SK-N-SH treated with all-trans-retinoic acid at 6 μM for 48 hours (cell line): ENCODE results near the gene DPYD.

Source experiments
- ATAC-seq: fragments of 200-7000 bp; cut with Tn5 transposase; 3 replicates; pipeline ENCODE4 v1.9.1; 2020; ENCODE audit warnings: mild to moderate bottlenecking, moderate library complexity
- ARNTL ChIP-seq: fragments of 450-650 bp; formaldehyde crosslinking; IDR thresholded peaks from 2 replicates; pipeline ENCODE4 v1.5.0; 2020; ENCODE audit warnings: low read depth, mild to moderate bottlenecking, moderate library complexity, borderline replicate concordance
- CREB5 ChIP-seq: fragments of 250-450 bp; sonication (Bioruptor Pico); IDR thresholded peaks from 2 replicates; pipeline ENCODE4 v1.5.1; 2020; ENCODE audit warnings: low read depth, mild to moderate bottlenecking, moderate library complexity
- CSDC2 ChIP-seq: fragments of 250-450 bp; sonication (Bioruptor Pico); IDR thresholded peaks from 2 replicates; pipeline ENCODE4 v1.5.0; 2020; ENCODE audit warnings: mild to moderate bottlenecking, moderate library complexity
- CSRNP3 ChIP-seq: fragments of 250-450 bp; sonication (Bioruptor Pico); IDR thresholded peaks from 2 replicates; pipeline ENCODE4 v1.5.1; 2021; ENCODE audit warnings: mild to moderate bottlenecking, moderate library complexity
- ESRRG ChIP-seq: fragments of 250-450 bp; sonication (Bioruptor Pico); IDR thresholded peaks from 2 replicates; pipeline ENCODE4 v1.6.1; 2021; ENCODE audit warnings: mild to moderate bottlenecking
- GLIS3 ChIP-seq: fragments of 250-450 bp; sonication (Bioruptor Pico); IDR thresholded peaks from 2 replicates; pipeline ENCODE4 v1.5.0; 2020; ENCODE audit warnings: mild to moderate bottlenecking, moderate library complexity
- ISL1 ChIP-seq: fragments of 250-450 bp; sonication (Bioruptor Pico); IDR thresholded peaks from 2 replicates; pipeline ENCODE4 v2.1.2; 2022; ENCODE audit warnings: mild to moderate bottlenecking, moderate library complexity
- OSR1 ChIP-seq: fragments of 250-450 bp; sonication (Bioruptor Pico); IDR thresholded peaks from 2 replicates; pipeline ENCODE4 v1.8.0; 2022; ENCODE audit warnings: moderate library complexity, mild to moderate bottlenecking, inconsistent platforms
- PATZ1 ChIP-seq: fragments of 250-450 bp; sonication (Bioruptor Pico); IDR thresholded peaks from 2 replicates; pipeline ENCODE4 v1.8.0; 2020; ENCODE audit warnings: mild to moderate bottlenecking, moderate library complexity, borderline replicate concordance
- PPARA ChIP-seq: fragments of 250-450 bp; sonication (Bioruptor Pico); IDR thresholded peaks from 2 replicates; pipeline ENCODE4 v1.5.0; 2020; ENCODE audit warnings: mild to moderate bottlenecking, borderline replicate concordance
- RARB ChIP-seq: fragments of 250-450 bp; sonication (Bioruptor Pico); IDR thresholded peaks from 2 replicates; pipeline ENCODE4 v1.8.0; 2021; ENCODE audit warnings: mild to moderate bottlenecking, moderate library complexity
- SNAI2 ChIP-seq: fragments of 250-450 bp; sonication (Bioruptor Pico); IDR thresholded peaks from 2 replicates; pipeline ENCODE4 v1.5.0; 2020; ENCODE audit warnings: mild to moderate bottlenecking, moderate library complexity
- TCF4 ChIP-seq: fragments of 250-450 bp; sonication (Bioruptor Pico); IDR thresholded peaks from 2 replicates; pipeline ENCODE4 v1.8.0; 2021; ENCODE audit warnings: mild to moderate bottlenecking, moderate library complexity, borderline replicate concordance
- TOX ChIP-seq: fragments of 250-450 bp; sonication (Bioruptor Pico); IDR thresholded peaks from 2 replicates; pipeline ENCODE4 v1.8.0; 2021; ENCODE audit warnings: mild to moderate bottlenecking, moderate library complexity, borderline replicate concordance
- TSHZ2 ChIP-seq: fragments of 250-450 bp; sonication (Bioruptor Pico); IDR thresholded peaks from 2 replicates; pipeline ENCODE4 v1.5.0; 2020; ENCODE audit warnings: mild to moderate bottlenecking, moderate library complexity
- ZC3H10 ChIP-seq: fragments of 250-450 bp; sonication (Bioruptor Pico); IDR thresholded peaks from 2 replicates; pipeline ENCODE4 v1.5.1; 2021; ENCODE audit warnings: mild to moderate bottlenecking, moderate library complexity
- ZFP3 ChIP-seq: fragments of 250-450 bp; sonication (Bioruptor Pico); IDR thresholded peaks from 2 replicates; pipeline ENCODE4 v1.5.0; 2020; ENCODE audit warnings: mild to moderate bottlenecking, moderate library complexity
- ZFP30 ChIP-seq: fragments of 450-650 bp; formaldehyde crosslinking; IDR thresholded peaks from 2 replicates; pipeline ENCODE4 v1.5.0; 2022; ENCODE audit warnings: mild to moderate bottlenecking, moderate library complexity
- ZNF565 ChIP-seq: fragments of 450-650 bp; formaldehyde crosslinking; conservative IDR thresholded peaks from 2 replicates; pipeline ENCODE4 v1.5.0; 2020; ENCODE audit warnings: low read depth, mild to moderate bottlenecking, moderate library complexity
- ZNF70 ChIP-seq: fragments of 450-650 bp; formaldehyde crosslinking; IDR thresholded peaks from 2 replicates; pipeline ENCODE4 v1.5.0; 2020; ENCODE audit warnings: mild to moderate bottlenecking, moderate library complexity
- ZNF8 ChIP-seq: fragments of 450-650 bp; formaldehyde crosslinking; IDR thresholded peaks from 2 replicates; pipeline ENCODE4 v1.5.0; 2020; ENCODE audit warnings: mild to moderate bottlenecking, moderate library complexity

The DPYD gene

GRCh38 chr1:97619706-97620105, 301.1 kb downstream of the DPYD start:
- no peak for TF ChIP-seq ZNF8
- no peak for TF ChIP-seq PATZ1 (CRISPR knock-in tag)
- TF ChIP-seq CREB5 (CRISPR knock-in tag): no peak
- TF ChIP-seq ZC3H10 (CRISPR knock-in tag): no peak
- no peak for TF ChIP-seq OSR1
- no peak for TF ChIP-seq ESRRG (CRISPR knock-in tag)
- TF ChIP-seq ISL1 (CRISPR knock-in tag): no peak
- TF ChIP-seq TSHZ2 (CRISPR knock-in tag): no peak
- TF ChIP-seq TCF4 (CRISPR knock-in tag): no peak
- TF ChIP-seq RARB (CRISPR knock-in tag): no peak
- TF ChIP-seq CSDC2 (CRISPR knock-in tag): no peak
- no peak for TF ChIP-seq GLIS3 (CRISPR knock-in tag)
- TF ChIP-seq, all 23 proteins: peak for 0
- ATAC-seq: no peak

GRCh38 chr1:97610748-97611147, 310.1 kb downstream of the DPYD start:
- TF ChIP-seq CSDC2 (CRISPR knock-in tag) (no peak), ZNF565 (CRISPR knock-in tag) (no peak), PPARA (no peak), ZNF8 (no peak), TSHZ2 (CRISPR knock-in tag) (no peak), RARB (CRISPR knock-in tag) (no peak), CREB5 (CRISPR knock-in tag) (no peak), GLIS3 (CRISPR knock-in tag) (no peak), TOX (CRISPR knock-in tag) (no peak), CSRNP3 (no peak), ARNTL (CRISPR knock-in tag) (no peak), ZFP30 (CRISPR knock-in tag) (no peak), ZFP3 (CRISPR knock-in tag) (no peak), ZC3H10 (CRISPR knock-in tag) (no peak), PATZ1 (CRISPR knock-in tag) (no peak), ESRRG (CRISPR knock-in tag) (no peak), OSR1 (no peak), ZNF70 (CRISPR knock-in tag) (no peak), SNAI2 (no peak)

More at GRCh38 chr1:97610748-97611147, 310.1 kb downstream of the DPYD start:
- no peak for ATAC-seq
